A673 (cell line): ENCODE data around the gene SAMD10.

Experiments used
- CTCF ChIP-seq: fragments of 300-800, 200-600 bp; sonication (generic); conservative IDR thresholded peaks from 2 replicates; pipeline ENCODE4 v1.5.1; 2017; ENCODE audit warnings: low read depth, mild to moderate bottlenecking, antibody characterized with exemption, low read length, moderate library complexity, mixed read lengths
- EZH2 ChIP-seq: fragments of 200-600 bp; sonication (generic); IDR thresholded peaks from 2 replicates; pipeline ENCODE4 v1.6.1; 2017; ENCODE audit warnings: borderline replicate concordance, low read depth, mild to moderate bottlenecking, mixed read lengths, antibody characterized with exemption, low read length; ENCODE audit not compliant: poor library complexity, severe bottlenecking

- TF ChIP-seq CTCF (no peak), EZH2 (no peak)
These were observed 44.0 kb downstream of the SAMD10 start for GRCh38 chr20:63935447-63935846.
